Raji (cell line): ENCODE data around the gene EME2.

Experiments
- POLR2A ChIP-seq: IDR thresholded peaks from 2 replicates; pipeline ENCODE4 v1.6.1; 2011; ENCODE audit warnings: low read depth, low read length, control low read depth; ENCODE audit not compliant: insufficient read depth

Gene EME2

DNA sequence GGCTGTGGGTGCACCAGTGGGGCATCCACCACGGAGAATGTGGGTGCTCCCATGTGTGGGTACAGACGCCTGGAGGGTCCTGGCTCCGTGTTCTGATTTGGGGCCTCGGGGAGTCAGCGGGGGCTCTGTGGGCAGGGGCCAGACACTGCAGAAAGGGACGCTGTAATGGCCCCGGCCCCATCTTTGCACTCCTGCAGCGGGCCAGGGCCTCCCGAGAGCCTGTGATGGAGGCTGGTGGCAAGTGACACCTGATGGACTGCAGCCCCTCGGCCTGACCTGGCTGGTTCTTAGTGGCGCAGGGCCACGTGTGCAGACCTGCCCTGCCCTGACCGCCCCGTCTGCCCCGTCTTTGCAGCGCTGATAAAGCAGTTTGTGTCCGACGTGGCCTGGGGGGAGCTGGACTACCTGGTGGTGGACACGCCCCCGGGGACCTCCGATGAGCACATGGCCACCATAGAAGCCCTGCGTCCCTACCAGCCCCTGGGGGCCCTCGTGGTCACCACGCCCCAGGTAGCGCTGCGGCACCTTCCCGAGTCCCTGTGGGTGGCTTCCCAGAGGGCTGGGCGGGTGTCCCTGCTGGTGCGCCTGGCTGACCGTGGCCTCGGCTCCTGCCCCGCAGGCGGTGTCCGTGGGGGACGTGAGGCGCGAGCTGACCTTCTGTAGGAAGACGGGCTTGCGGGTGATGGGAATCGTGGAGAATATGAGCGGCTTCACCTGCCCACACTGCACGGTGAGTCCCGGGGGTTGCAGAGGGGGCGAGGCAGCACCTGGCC, 14.9 kb downstream of the EME2 start:
- TF ChIP-seq POLR2A, result no peak

DNA sequence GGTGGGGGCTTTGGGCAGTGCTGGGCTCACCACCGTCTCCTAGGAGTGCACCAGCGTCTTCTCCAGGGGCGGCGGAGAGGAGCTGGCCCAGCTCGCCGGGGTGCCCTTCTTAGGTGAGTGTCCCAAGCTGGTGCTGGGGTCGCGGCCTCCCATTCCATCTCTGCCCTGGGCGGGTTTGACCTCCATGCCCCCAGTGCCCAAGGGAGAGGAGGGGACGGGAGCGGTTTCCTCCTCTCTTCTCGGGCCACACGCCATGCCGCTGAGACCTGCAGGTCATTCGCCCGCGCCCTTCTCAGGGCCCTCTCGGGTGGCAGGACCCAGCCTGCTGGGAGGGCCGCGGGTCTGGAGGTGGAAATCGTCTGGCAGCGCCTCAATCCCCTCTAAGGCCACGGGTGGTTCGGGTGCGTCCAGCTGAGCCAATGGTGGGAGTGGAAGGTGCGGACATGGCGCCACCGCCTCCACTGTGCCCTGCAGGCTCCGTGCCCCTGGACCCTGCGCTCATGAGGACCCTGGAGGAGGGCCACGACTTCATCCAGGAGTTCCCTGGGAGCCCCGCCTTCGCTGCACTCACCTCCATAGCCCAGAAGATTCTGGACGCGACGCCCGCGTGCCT, 15.6 kb downstream of the EME2 start:
- no peak for TF ChIP-seq POLR2A

DNA sequence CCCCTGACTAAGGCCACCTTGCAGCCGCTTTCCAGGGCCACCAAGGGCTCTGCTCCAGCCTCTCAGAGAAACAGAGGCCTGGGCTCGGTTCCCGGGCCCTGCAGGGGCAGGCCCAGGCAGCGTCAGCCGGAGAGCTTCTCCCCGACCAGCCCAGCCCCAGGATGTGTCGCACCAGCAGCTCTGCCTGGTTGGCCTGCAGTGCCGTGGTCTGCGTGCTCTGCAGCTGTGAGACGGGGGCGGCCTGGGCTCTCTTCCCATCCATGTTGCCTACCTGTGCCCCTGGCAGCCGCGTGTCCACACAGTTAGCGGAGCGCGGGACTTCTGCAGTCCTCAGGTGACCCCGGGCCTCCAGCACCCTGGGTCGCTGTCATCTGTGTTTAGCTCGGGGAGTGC, 16.1 kb downstream of the EME2 start:
- TF ChIP-seq POLR2A, result no peak

DNA sequence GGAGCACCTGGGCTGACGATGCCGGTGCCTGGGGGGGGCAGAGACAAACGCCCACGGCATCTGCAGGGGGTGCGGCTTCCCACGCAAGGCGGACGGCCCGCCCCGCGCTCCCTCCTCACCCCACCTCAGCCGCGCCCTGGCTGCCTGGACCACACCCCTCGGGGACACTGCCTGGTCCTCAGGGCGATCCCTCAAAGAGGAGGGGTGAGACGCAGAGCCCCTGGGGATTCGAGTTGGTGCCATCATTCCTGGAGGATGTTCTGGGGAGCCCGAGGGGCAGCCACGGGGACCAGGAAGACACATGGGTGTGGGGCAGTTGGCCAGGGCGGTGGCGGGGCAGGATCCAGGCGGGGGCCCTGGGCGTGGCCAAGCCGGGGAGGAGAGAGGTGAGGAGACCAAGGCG, 17.0 kb downstream of the EME2 start:
- TF ChIP-seq POLR2A, result no peak

DNA sequence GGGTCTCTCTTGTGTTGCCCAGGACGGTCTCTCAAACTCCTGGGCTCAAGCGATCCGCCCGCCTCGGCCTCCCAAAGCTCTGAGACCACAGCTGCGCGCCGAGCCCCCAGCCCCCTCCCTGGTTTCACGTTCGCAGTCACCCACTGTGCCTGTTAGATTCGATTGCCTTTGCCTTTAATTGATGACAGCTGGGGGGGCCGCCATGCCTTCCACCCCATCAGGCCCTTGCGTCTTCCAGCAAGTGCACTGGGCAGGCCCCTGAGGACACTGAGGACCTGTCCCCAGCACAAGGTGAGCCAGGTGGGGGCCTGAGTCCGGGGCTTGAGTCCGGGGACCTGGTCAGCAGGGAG, 17.6 kb downstream of the EME2 start:
- TF ChIP-seq POLR2A, result no peak

DNA sequence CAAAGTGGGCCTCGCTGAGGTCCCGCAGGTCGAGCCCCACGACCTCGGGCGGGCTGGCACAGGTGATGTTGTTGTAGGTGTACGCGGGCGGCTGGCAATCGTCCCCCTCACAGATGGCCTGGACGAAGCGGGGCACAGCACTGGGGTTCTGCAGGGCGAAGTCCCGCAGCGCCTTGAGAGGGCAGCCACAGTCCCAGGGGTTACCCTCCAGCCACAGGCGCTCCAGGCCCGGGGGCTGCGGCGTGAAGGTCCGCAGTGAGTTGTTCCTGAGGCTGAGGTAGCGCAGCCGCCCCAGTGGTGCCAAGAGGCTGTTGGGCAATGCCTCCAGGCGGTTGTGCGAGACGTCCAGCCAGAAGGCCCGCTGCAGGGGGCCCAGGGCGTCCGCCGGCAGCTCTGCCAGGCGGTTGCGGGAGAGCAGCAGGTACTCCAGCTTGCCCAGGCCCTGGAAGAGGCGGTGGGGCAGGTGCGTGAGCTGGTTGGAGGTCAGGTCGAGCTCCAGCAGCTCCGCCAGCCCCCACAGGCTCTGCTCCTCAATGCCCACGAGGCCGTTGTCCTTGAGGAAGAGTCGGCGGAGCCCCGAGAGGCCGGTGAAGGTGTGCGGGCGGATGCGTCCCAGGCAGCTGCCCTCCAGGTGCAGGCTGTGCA, 18.1 kb downstream of the EME2 start:
- TF ChIP-seq POLR2A, result no peak

DNA sequence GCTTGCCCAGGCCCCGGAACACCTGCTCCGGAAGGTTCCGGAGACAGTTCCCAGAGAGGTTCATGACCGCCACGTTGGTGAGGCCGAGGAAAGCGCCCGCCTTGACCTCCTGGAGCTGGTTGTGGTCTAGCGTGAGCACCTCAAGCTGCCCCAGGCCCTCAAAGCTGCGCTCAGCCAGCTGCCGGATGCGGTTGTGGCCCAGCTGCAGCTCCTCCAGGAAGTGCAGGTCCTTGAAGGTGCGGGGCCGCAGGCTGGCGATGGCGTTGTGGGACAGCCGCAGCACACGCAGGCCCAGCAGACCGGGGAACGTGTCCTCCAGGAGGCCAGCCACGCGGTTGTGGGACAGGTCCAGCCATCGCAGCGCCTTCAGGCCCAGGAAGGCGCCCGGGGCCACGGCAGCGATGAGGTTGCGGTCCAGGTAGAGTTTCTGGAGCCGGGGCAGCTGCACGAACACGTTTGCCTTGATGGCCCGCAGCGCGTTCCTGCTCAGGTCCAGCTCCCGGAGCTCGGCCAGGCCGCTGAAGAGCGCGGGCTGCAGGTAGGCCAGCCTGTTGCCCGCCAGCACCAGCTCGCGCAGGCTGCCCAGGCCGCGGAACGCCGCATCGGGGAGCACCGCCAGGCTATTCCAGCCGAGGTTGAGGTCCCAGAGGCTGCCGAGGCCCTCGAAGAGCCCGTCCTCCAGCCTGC, 18.8 kb downstream of the EME2 start:
- TF ChIP-seq POLR2A, result no peak

DNA sequence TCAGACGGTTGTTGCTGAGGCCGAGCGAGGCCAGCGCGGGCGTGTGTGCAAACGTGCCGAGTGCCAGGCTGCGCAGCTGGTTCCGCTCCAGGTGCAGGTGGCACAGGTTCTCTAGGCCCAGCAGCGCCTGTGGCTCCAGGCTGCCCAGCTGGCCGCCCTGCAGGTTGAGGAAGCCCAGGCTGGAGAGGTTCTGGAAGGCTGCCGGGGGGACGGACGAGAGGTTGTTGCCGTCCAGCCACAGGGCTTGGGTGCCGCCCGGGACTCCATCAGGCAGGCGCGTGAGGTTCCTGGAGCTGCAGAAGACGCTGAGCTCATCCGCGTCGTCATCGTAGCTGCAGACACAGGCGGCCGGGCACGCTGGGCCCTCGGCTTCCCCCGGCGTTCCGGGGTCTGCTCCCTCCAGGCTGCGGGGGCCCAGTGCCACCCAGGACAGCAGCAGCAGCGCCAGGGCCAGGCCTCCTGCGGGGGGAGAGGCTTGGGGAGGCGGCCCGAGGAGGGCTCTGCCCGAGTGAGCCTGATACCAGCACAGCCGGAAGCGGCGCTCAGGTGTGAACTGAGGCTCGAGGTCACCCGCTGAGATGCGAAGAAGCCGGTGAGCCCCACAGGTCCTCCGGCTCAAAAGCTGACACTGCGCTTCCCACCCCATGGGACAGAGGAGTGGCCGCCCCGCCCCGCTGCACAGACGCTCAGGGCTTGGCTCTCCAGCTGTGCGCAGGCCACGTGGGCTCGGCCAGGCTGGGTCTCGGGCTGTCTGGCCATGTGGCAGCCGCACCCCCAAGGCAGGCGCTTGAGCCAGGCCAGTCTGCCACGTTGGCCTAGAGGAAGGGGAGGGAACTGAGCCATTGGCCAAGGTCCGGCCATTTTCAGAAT, 19.6 kb downstream of the EME2 start:
- TF ChIP-seq POLR2A, result no peak

DNA sequence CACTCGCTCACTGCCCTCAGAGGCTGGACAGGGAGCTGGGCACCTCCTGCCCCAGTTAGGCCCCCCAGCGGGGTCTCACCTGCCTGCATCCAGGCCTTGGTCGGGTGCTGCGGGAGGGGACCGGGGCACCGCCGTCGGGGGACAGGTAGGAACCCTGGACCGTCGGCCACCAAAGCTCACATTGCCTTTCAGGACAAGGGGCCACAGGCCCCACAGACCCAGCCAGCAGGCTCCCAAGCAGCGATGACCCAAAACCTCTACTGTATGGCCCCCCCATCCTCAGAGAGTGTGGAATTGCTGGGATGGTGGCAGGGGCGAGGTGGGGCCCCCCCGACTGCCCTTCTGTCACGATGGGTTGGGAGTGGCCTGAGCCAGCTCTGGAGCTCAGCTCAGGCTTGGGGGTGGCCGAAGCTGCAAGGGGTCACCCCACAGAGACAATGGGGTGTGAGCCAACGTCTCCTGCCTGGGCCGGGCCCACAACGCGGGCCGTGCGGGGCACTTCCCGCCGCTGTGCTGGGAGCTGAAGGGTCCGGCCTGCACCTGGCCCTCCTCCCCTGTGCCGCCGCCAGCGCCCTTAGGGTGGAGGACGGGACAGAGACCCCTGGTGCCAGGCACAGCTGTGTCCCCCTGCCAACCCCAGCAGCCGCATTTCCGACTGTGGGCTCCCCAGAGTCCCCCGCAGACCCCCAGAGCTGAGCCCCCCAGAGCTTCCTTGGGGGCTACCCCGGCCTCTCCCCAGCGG, 20.4 kb downstream of the EME2 start:
- no peak for TF ChIP-seq POLR2A

DNA sequence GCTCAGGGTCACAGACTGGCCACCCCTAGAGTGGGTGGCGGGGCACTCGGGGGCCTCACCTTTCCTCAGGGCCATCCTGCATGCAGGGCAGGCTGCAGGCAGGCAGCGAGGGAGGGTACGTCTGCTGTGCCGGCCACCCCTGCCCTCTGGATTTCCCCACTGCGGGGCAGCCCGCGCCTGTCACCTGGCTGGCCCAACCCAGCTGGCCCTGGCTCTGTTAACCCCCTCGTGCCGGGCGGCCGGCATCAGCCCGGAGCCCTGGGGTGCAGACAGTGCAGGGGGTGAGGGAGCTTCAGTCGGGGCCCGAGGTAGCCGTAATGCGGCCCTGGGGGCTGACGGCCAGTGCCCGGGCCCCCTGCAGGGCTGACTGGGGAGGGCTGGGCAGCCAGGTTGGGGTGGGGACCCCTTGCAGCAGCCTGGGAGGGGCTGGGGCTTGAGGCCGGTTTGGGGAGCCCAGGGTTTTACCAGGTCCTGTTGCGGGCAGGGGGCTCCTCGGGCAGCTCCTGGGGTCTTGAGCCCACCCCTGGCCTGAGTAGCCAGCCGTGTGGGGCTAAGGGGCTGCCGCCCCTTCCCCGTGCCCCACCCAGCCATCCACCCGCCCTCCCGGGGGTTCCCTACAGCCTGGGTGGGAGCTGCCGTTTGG, 21.1 kb downstream of the EME2 start, which contains the start of gene IGFALS:
IGFALS (minus strand) TSS at position 128 of the 643 bp plus-strand sequence; CDS start at position 75, 53 bp downstream.
- TF ChIP-seq POLR2A, result no peak

DNA sequence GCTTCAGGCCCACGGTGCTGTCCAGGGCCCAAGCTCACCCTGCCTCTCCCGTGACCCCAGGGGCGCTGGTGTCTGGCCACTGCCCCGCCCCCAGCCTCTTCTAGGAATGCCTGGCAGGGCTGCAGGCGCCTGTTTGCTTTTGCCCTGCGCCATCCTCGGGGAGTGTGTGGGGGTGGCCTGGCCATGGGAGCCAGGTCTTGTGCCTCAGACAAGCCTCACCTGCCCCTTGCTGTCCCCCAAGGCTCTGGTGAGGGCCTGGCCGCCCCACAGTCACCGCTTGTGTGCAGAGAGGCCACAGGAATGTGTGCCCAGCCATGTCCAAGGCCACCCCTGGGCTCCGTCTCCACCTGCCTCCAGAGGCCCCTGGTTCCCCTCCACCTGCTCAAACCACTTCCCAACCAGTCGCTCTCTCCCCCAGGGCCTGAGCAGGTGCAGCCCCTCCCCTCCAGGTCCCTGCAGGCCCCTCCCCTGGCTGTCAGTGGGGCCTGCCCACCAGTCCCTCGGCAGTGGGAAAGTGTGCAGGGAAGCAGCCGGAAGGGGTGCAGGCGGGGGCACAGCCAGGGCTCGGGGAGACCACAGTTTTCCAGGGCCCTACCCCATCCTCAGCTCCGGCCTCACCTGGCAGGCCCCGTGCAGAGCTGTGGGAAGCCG, 21.7 kb downstream of the EME2 start:
- no peak for TF ChIP-seq POLR2A

DNA sequence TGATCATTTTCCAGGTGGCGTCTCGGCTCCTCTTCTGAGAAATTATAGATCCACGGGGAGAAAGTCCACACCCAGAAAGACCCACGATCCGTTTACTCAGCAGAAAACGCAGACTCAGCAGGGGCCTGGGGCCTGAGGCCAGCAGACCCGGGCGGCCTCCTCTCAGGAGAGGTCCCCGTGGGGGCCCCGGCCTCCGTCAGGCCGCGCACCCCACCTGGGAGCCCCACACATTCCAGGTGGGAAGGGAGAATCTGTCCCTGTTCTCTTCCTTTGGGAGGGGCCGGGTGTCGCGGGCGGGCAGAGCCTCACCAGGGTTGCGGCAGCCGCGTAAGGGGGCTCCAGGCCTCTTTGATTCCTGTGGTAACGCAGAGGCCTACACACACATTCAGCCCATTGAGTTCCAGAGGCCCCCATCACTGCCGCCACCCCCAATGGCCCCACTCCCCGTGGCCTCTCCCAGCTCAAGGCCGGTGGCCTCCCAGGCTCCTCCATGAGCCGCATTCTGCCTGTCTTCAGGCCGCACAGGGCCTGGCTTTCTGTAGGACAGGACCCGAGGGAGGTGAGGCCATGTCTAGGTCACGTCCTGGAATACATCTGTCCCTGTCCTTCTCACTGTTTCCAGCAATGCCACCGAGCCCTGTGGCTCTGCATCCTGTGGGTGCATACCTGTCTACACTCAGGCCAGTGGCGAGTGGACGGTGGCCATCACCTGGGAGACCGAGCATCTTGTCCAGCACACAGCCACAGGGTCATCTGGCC, 22.5 kb downstream of the EME2 start:
- no peak for TF ChIP-seq POLR2A
